DOHH2 (cell line): Measurements from ENCODE around the gene MAD2L1.

Experiments used
- H3F3A ChIP-seq: fragments of 200-600 bp; sonication (generic), shearing (Covaris generic); 2 replicates; pipeline ENCODE4 v1.6.0; 2016; ENCODE audit warnings: antibody characterized with exemption, mild to moderate bottlenecking; ENCODE audit not compliant: control insufficient read depth, insufficient read depth
- H3K27ac ChIP-seq: fragments of 200-600 bp; sonication (generic); 2 replicates; pipeline ENCODE4 v1.5.1; 2014; ENCODE audit warnings: low read depth, mild to moderate bottlenecking, low read length, moderate library complexity
- H3K27me3 ChIP-seq: fragments of 200-600 bp; sonication (generic); 2 replicates; pipeline ENCODE4 v1.6.1; 2014; ENCODE audit warnings: mild to moderate bottlenecking, low read length, mixed read lengths; ENCODE audit not compliant: control insufficient read depth
- H3K36me3 ChIP-seq: fragments of 200-600 bp; sonication (generic); 2 replicates; pipeline ENCODE4 v1.6.1; 2014; ENCODE audit warnings: mild to moderate bottlenecking, low read length, moderate library complexity, mixed read lengths; ENCODE audit not compliant: control insufficient read depth
- H3K4me1 ChIP-seq: fragments of 200-600 bp; sonication (generic); 2 replicates; pipeline ENCODE4 v1.6.1; 2014; ENCODE audit warnings: mild to moderate bottlenecking, low read length, mixed read lengths; ENCODE audit not compliant: control insufficient read depth
- H3K4me2 ChIP-seq: fragments of 200-600 bp; sonication (generic); 2 replicates; pipeline ENCODE4 v1.6.0; 2014; ENCODE audit warnings: mild to moderate bottlenecking, low read length, moderate library complexity
- H3K4me3 ChIP-seq: fragments of 200-600 bp; sonication (generic); 2 replicates; pipeline ENCODE4 v1.5.1; 2014; ENCODE audit warnings: mild to moderate bottlenecking, low read length, mixed read lengths
- H3K79me2 ChIP-seq: fragments of 200-600 bp; sonication (generic); 2 replicates; pipeline ENCODE4 v1.6.1; 2014; ENCODE audit warnings: mild to moderate bottlenecking, low read length, mixed read lengths; ENCODE audit not compliant: control insufficient read depth
- H3K9me2 ChIP-seq: fragments of 200-600 bp; sonication (generic); replicated peaks from 2 replicates; pipeline ENCODE4 v1.6.1; 2014; ENCODE audit warnings: mild to moderate bottlenecking, low read length, mixed read lengths; ENCODE audit not compliant: control insufficient read depth
- H3K9me3 ChIP-seq: fragments of 200-600 bp; sonication (generic); 2 replicates; pipeline ENCODE4 v1.6.1; 2014; ENCODE audit warnings: antibody characterized with exemption, low read length, mixed read lengths; ENCODE audit not compliant: control insufficient read depth, insufficient read depth
- H4K20me1 ChIP-seq: fragments of 200-600 bp; sonication (generic); 2 replicates; pipeline ENCODE4 v1.6.0; 2014; ENCODE audit warnings: low read depth, mild to moderate bottlenecking, antibody characterized with exemption, low read length, moderate library complexity; ENCODE audit not compliant: control insufficient read depth, insufficient read depth
- EZH2phosphoT487 ChIP-seq: fragments of 200-600 bp; sonication (generic); IDR thresholded peaks from 2 replicates; pipeline ENCODE4 v1.6.1; 2017; ENCODE audit warnings: borderline replicate concordance, mild to moderate bottlenecking, antibody characterized with exemption, low read length, moderate library complexity, mixed read lengths
- TF ChIP-seq, protein P1 (sequence below): fragments of 200-600 bp; sonication (generic); IDR thresholded peaks from one replicate; pipeline ENCODE4 v1.5.1; 2014; ENCODE audit warnings: antibody characterized with exemption, mild to moderate bottlenecking, low read depth, low read length; ENCODE audit not compliant: poor library complexity, severe bottlenecking

MAD2L1 gene

DNA sequence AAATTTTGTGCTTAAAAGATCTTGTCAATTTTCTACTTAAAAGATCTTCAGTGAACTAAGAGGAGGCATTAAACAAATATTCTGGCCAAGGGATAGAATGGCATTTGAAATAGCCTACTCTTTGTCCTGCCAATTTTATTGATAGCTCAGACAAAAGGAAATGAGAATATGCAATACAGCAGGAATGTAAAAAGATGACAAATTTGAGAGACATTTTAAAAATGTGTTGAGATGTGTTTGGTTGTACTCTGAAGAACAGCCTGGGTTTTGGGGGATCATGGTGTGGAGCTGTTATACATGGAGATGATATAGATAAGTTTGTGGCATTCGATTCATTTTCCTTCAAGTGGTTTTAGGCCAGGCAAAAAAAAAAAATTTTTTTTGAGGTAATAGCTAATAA lies 11.6 kb upstream of the MAD2L1 start:
- Histone ChIP-seq H3K4me3 (no peak overlapping the region), H3K9me3 (no peaks in the 10 kb centered on the region), H3K4me2 (no peak overlapping the region), H3K27ac (no peak overlapping the region), H3K9me2 (no peaks in the 10 kb centered on the region), H3K27me3 (0 out of 2 replicates have a peak, but pooled peaks cover 4% of the 10 kb centered on the region), H3K36me3 (no peaks in the 10 kb centered on the region), H3F3A (no peaks in the 10 kb centered on the region), H4K20me1 (no peaks in the 10 kb centered on the region), H3K4me1 (no peaks in the 10 kb centered on the region), H3K79me2 (no peaks in the 10 kb centered on the region)
- no peak for TF ChIP-seq EZH2phosphoT487
- TF ChIP-seq, protein P1, sequence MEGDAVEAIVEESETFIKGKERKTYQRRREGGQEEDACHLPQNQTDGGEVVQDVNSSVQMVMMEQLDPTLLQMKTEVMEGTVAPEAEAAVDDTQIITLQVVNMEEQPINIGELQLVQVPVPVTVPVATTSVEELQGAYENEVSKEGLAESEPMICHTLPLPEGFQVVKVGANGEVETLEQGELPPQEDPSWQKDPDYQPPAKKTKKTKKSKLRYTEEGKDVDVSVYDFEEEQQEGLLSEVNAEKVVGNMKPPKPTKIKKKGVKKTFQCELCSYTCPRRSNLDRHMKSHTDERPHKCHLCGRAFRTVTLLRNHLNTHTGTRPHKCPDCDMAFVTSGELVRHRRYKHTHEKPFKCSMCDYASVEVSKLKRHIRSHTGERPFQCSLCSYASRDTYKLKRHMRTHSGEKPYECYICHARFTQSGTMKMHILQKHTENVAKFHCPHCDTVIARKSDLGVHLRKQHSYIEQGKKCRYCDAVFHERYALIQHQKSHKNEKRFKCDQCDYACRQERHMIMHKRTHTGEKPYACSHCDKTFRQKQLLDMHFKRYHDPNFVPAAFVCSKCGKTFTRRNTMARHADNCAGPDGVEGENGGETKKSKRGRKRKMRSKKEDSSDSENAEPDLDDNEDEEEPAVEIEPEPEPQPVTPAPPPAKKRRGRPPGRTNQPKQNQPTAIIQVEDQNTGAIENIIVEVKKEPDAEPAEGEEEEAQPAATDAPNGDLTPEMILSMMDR = no peak

DNA sequence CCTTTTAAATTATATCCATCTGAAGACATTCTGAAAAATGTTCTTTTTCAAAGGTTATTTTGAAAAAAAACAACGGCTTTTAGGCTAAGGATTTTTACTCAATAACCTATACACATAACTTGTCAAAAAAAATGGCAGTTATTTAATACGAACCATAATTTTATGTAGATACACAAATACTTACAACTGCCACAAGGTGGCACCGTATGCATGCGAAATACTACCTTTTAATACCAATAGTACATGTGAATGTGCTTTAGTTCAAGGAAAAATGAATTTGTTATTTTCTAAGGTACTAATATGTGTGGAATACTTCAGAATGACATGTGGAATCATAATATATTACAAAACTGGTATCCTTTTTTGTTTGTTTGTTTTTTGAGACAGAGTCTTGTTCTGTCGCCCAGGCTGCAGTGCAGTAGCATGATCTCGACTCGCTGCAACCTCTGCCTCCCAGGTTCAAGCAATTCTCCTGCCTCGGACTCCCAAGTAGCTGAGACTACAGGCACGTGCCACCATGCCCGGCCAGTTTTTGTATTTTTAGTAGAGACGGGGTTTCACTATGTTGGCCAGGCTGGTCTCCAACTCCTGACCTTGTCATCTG lies 4.6 kb upstream of the MAD2L1 start:
- no peaks in the 10 kb centered on the region for H3K9me3 ChIP-seq
- H3K36me3 ChIP-seq = 0 out of 2 replicates have a peak, but pooled peaks cover 2% of the 10 kb centered on the region

DNA sequence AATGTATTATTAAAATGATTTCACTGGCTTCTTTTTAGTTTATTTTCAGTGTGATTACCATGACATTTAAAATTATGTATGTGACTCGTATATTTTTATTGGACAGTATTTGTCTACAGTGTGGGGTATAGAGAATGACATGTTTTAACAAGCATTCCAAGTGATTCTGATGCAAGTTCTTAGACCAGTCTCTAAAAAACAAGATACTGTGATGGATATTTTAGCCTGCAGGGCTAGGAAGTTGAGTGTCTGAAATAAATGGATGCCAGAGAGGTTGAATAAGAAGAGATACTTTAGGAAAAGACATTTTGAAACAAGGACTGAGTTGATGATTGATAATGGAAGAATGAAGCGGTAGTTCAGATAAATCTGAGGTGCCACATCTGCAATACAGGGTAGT lies 3.5 kb upstream of the MAD2L1 start:
- peaks cover 12% of the 10 kb centered on the region for H3K36me3 ChIP-seq
- no peak overlapping the region for H3K4me2 ChIP-seq
- H3K9me3 ChIP-seq = no peaks in the 10 kb centered on the region

More for the DNA sequence above, 4.6 kb upstream of the MAD2L1 start:
- TF ChIP-seq EZH2phosphoT487 = no peak
- TF ChIP-seq, protein P1 = peak; percentile 68
- Histone ChIP-seq H3K4me2 (peak overlapping the region; percentile 19; the same call in 1 of the 2 replicates), H3K79me2 (peaks cover 31% of the 10 kb centered on the region), H3F3A (peaks cover 4% of the 10 kb centered on the region), H3K27ac (no peak overlapping the region), H3K4me1 (peaks cover 26% of the 10 kb centered on the region), H4K20me1 (no peaks in the 10 kb centered on the region), H3K27me3 (no peaks in the 10 kb centered on the region), H3K9me2 (no peaks in the 10 kb centered on the region), H3K4me3 (no peak overlapping the region)

More for the DNA sequence above, 3.5 kb upstream of the MAD2L1 start:
- H3K4me3 ChIP-seq = no peak overlapping the region
- no peak overlapping the region for H3K27ac ChIP-seq
- peaks cover 42% of the 10 kb centered on the region for H3K79me2 ChIP-seq
- peaks cover 29% of the 10 kb centered on the region for H3K4me1 ChIP-seq
- no peaks in the 10 kb centered on the region for H4K20me1 ChIP-seq
- no peaks in the 10 kb centered on the region for H3K9me2 ChIP-seq
- no peaks in the 10 kb centered on the region for H3K27me3 ChIP-seq
- peaks cover 4% of the 10 kb centered on the region for H3F3A ChIP-seq
- TF ChIP-seq, protein P1 = no peak
- no peak for TF ChIP-seq EZH2phosphoT487
